Islet precursor cell (in vitro differentiated cells): ENCODE measurements around the gene PKNOX2.
A peak's percentile ranks its signal among the peaks of the same experiment; 100 is the strongest.

Experiments
- DNase-seq: peaks from one replicate; pipeline ENCODE4 v3.0.0-alpha.2; 2018

Gene PKNOX2

GRCh38 chr11:125289419-125290098 lies 125.0 kb downstream of the PKNOX2 start:
- no peak for DNase-seq

GRCh38 chr11:125290263-125290662 lies 125.7 kb downstream of the PKNOX2 start:
- no peak for DNase-seq

GRCh38 chr11:125292100-125292499 lies 127.5 kb downstream of the PKNOX2 start:
- no peak for DNase-seq

GRCh38 chr11:125293596-125293995 lies 129.0 kb downstream of the PKNOX2 start:
- no peak for DNase-seq

- DNase-seq = no peak
These were observed 131.4 kb downstream of the PKNOX2 start for GRCh38 chr11:125295931-125296330.

GRCh38 chr11:125297346-125297915 lies 132.9 kb downstream of the PKNOX2 start:
- no peak for DNase-seq

GRCh38 chr11:125299061-125299615 lies 134.6 kb downstream of the PKNOX2 start:
- DNase-seq = no peak

- DNase-seq = no peak
These were observed 135.3 kb downstream of the PKNOX2 start for GRCh38 chr11:125299821-125300220.

- DNase-seq = peak; percentile 96
These were observed 136.3 kb downstream of the PKNOX2 start for GRCh38 chr11:125300791-125301218.

GRCh38 chr11:125301346-125301745 lies 136.8 kb downstream of the PKNOX2 start:
- DNase-seq = no peak

- no peak for DNase-seq
These were observed 138.6 kb downstream of the PKNOX2 start for GRCh38 chr11:125303186-125303585.

- no peak for DNase-seq
These were observed 139.1 kb downstream of the PKNOX2 start for GRCh38 chr11:125303694-125304093.

- no peak for DNase-seq
These were observed 139.6 kb downstream of the PKNOX2 start for GRCh38 chr11:125304136-125304535.

- no peak for DNase-seq
These were observed 140.3 kb downstream of the PKNOX2 start for GRCh38 chr11:125304876-125305275.

- DNase-seq = no peak
These were observed 140.8 kb downstream of the PKNOX2 start for GRCh38 chr11:125305345-125305744.

GRCh38 chr11:125306476-125306875 lies 141.9 kb downstream of the PKNOX2 start:
- no peak for DNase-seq

- DNase-seq = no peak
These were observed 143.7 kb downstream of the PKNOX2 start for GRCh38 chr11:125308246-125308645.

GRCh38 chr11:125312391-125312790 lies 147.8 kb downstream of the PKNOX2 start:
- DNase-seq = peak; percentile 27

GRCh38 chr11:125312812-125313211 lies 148.3 kb downstream of the PKNOX2 start:
- peak; percentile 45 for DNase-seq

- peak; percentile 54 for DNase-seq
These were observed 149.0 kb downstream of the PKNOX2 start for GRCh38 chr11:125313271-125314219.

- peak; percentile 48 for DNase-seq
These were observed 149.9 kb downstream of the PKNOX2 start for GRCh38 chr11:125314276-125315078.

GRCh38 chr11:125315079-125315740 lies 150.7 kb downstream of the PKNOX2 start:
- peak; percentile 47 for DNase-seq
